PC-3 (cell line): ENCODE data around the gene SYNJ2.

ENCODE experiments used
- CTCF ChIP-seq: fragments of 300-600 bp; sonication (generic); conservative IDR thresholded peaks from 2 replicates; pipeline ENCODE4 v1.5.1; 2017; ENCODE audit warnings: antibody characterized with exemption, low read depth, mild to moderate bottlenecking, low read length
- EZH2 ChIP-seq: fragments of 300-600 bp; sonication (generic); IDR thresholded peaks from one replicate; pipeline ENCODE4 v1.6.1; 2017; ENCODE audit warnings: antibody characterized with exemption, mild to moderate bottlenecking, low read length; ENCODE audit not compliant: unreplicated experiment
- EZH2phosphoT487 ChIP-seq: fragments of 300-600 bp; sonication (generic); IDR thresholded peaks from 2 replicates; pipeline ENCODE4 v1.6.1; 2018; ENCODE audit warnings: mild to moderate bottlenecking, antibody characterized with exemption, low read length, borderline replicate concordance

- no peak for TF ChIP-seq CTCF
- TF ChIP-seq EZH2phosphoT487 = no peak
- TF ChIP-seq EZH2 = no peak
These were observed 79.7 kb downstream of the SYNJ2 start for GRCh38 chr6:158061361-158061708.
